GM21576 (cell line): Measurements from ENCODE around the gene ADGRV1.
A peak's percentile ranks its signal among the peaks of the same experiment; 100 is the strongest.

Source experiments
- ATAC-seq: cut with Tn5 transposase; IDR thresholded peaks from one replicate; pipeline ENCODE4 v1.9.1; 2021; ENCODE audit warnings: mild to moderate bottlenecking, moderate library complexity; ENCODE audit not compliant: unreplicated experiment

The ADGRV1 gene, protein sequence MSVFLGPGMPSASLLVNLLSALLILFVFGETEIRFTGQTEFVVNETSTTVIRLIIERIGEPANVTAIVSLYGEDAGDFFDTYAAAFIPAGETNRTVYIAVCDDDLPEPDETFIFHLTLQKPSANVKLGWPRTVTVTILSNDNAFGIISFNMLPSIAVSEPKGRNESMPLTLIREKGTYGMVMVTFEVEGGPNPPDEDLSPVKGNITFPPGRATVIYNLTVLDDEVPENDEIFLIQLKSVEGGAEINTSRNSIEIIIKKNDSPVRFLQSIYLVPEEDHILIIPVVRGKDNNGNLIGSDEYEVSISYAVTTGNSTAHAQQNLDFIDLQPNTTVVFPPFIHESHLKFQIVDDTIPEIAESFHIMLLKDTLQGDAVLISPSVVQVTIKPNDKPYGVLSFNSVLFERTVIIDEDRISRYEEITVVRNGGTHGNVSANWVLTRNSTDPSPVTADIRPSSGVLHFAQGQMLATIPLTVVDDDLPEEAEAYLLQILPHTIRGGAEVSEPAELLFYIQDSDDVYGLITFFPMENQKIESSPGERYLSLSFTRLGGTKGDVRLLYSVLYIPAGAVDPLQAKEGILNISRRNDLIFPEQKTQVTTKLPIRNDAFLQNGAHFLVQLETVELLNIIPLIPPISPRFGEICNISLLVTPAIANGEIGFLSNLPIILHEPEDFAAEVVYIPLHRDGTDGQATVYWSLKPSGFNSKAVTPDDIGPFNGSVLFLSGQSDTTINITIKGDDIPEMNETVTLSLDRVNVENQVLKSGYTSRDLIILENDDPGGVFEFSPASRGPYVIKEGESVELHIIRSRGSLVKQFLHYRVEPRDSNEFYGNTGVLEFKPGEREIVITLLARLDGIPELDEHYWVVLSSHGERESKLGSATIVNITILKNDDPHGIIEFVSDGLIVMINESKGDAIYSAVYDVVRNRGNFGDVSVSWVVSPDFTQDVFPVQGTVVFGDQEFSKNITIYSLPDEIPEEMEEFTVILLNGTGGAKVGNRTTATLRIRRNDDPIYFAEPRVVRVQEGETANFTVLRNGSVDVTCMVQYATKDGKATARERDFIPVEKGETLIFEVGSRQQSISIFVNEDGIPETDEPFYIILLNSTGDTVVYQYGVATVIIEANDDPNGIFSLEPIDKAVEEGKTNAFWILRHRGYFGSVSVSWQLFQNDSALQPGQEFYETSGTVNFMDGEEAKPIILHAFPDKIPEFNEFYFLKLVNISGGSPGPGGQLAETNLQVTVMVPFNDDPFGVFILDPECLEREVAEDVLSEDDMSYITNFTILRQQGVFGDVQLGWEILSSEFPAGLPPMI (N-terminal part only)

GRCh38 chr5:90558344-90559192, at the start of gene ADGRV1:
TSS of gene ADGRV1 (plus strand) at chr5:90558797. CDS start at chr5:90558896, 99 bp downstream.
- ATAC-seq = no peak

GRCh38 chr5:90510438-90510837, 48.2 kb upstream of the ADGRV1 start:
- ATAC-seq = no peak

DNA sequence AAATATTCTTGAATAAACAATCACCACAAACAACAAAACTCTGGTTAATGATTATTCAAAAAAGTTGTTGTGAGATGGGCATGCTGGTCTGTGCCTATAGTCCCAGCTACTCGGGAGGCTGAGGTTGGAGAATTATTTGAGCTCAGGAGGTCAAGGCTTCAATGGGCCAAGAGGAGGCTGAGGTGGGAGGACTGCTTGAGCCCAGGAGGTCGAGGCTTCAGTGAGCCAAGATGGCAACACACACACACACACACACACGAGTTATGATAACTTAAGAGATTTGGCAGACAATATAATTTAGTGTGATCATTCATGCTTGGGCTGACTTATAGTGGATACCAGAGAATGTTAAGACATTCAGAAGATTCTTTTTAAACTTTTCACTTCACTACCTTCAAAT, 44.1 kb upstream of the ADGRV1 start:
- no peak for ATAC-seq

DNA sequence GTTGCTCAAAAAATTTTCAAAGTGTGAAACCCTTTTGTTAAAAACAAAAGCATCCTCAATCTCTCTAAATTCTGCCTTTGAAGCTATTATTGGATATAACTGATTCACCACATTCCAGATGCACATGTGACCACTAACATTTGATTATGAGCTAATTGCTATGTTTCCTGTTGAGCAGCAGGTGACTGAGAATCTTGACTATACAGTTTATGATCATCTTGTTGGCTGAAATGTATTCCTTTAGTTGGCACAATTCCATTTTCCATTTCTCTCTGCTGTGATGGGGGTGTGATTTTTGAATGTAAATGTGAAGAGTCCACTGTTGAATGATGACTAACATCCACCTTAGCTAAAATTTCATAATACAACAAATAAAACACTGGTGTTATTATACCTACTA, 39.9 kb upstream of the ADGRV1 start:
- no peak for ATAC-seq

DNA sequence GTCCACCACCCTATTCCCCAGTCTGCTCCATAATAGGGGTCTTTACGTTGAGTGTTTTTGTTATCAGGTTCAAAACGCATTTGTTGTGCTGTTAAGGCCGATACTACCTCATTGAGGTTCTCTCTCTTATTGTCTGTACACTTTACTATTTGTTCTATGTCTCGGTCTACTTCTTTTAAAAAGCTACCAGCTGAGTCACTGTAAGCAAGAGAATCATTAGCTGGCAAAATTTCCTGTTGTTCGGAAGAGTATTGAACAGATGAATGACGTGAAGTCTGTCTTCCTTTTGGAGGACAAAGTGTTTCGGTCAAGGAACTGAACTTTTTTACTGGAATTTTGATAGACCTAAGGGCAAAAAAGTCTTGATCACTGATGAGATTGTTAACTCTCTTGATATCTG, 39.5 kb upstream of the ADGRV1 start:
- no peak for ATAC-seq

DNA sequence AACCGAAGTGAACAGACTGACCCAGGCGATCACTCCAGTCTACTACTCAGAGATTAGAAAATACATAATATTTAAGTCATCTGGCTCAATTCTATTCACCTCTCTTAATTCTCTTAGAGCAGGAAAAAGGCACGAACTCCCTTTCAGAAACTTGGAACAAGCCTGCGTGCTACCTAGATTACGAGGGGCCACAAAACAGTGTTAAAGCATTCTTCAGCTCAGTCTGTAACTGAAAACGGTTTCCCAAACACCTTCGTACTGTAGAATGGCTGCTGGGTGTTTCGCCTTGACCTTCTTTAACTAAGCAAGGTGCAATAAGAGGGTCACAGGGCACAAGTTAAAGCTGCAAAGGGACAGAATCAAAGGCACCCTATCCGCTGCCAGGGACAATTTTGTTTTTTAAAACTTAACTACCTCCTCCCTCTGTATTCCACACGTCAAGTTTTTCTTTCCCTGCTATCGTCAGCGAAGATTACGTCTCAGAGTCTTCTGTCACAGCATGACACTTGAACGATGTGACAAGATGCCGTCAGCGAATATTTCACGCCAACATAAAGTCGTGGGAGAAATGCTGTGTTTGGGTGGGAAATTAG, 29.9 kb upstream of the ADGRV1 start:
- ATAC-seq = peak; percentile 0

- ATAC-seq = peak; percentile 90
These were observed 29.2 kb upstream of the ADGRV1 start, which contains the start of gene LYSMD3 for GRCh38 chr5:90529194-90529938. TSS of gene LYSMD3 (minus strand) at chr5:90529584. CDS start at chr5:90525289, 4,295 bp downstream.

GRCh38 chr5:90529939-90530677, 28.5 kb upstream of the ADGRV1 start:
- ATAC-seq = peak; percentile 45

DNA sequence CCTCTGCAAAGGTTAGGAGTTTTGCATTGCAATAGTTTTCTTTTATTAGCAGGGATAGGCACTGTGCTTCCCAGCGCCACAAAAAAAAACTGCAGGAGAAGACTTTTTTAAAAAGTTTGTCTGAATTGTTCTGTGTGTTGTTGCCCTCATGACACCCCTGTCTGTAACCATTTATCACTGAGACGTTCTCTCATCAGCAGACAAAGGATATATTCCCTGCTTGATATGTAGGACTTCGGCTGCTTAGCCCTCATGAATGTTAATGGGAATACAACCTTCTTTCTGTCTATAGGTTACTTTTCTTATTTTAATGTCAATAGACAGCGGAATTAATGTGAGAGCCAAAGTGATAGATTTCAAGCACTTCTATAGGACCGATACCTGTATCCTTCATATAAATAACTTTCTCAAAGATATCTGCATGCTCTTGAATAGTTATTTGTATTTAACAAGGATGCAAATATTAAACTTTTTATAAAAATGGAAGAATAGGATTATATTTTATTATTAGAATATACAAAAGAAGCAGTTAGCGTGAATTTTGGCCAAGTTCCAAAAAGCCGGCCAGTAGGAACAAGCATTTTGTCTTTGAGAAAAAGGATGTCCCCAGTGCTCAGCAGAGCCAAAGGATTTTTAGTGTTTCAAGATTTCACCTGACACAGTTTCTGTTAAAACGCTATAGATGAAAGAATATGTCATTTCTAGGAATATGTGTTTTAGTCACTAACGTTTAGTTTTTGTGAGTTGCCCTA, 27.7 kb upstream of the ADGRV1 start:
- ATAC-seq = no peak

GRCh38 chr5:90533794-90534193, 24.8 kb upstream of the ADGRV1 start:
- ATAC-seq = no peak

- no peak for ATAC-seq
These were observed 23.7 kb upstream of the ADGRV1 start for GRCh38 chr5:90534922-90535321.

DNA sequence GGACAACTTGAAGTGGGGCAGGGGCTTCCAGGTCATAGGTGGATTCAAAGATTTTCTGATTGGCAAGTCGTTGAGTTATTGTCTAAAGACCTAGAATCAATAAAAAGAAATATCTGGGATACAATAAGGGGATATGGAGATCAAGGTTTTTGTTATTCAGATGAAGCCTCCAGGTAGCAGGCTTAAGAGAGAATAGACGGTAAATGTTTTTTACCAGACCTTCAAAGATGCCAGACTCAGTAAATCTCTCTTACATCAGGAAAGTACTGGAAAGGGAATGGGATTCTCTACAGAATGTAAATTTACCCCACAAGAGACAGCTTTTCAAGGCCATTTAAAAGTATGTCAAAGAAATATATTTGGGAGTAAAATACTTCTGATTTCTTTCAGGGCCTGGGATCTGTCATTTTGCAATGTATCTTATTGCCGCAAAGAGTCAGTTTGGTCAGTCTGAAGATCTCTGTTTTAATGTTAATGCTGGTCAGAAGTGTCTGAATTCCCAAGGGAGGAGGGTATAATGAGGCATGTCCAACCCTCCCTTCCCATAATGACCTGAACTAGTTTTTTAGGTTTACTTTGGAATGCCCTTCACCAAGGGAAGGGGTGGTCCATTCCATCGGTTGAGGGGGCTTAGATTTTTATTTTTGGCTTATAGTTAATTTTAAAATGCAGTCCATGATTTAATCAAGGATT, 15.6 kb upstream of the ADGRV1 start:
- no peak for ATAC-seq

- ATAC-seq = no peak
These were observed 13.1 kb upstream of the ADGRV1 start for GRCh38 chr5:90545511-90545910.

- no peak for ATAC-seq
These were observed 12.3 kb upstream of the ADGRV1 start for GRCh38 chr5:90546216-90546837.

DNA sequence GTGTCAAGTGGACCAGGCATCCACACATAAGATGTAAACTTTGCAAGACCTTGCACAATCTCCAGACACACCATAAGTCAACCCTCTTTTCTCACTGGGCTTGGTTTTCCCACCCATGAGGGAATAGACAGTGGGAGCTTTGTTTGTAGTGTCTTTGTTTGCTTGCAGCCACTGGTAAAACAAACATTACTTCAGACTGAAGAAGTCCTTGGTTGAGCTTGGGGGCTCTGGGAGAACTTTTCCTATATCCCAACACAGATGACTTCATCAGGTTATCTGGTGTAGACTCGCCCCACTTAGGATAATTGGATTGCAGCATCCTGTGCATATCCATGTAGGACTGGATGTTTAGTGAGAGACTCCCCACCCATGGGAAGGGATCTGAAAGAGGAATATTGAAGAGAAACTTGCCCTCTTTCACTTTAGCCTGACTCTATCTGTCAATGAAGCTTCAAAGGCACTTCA, 11.5 kb upstream of the ADGRV1 start:
- no peak for ATAC-seq

DNA sequence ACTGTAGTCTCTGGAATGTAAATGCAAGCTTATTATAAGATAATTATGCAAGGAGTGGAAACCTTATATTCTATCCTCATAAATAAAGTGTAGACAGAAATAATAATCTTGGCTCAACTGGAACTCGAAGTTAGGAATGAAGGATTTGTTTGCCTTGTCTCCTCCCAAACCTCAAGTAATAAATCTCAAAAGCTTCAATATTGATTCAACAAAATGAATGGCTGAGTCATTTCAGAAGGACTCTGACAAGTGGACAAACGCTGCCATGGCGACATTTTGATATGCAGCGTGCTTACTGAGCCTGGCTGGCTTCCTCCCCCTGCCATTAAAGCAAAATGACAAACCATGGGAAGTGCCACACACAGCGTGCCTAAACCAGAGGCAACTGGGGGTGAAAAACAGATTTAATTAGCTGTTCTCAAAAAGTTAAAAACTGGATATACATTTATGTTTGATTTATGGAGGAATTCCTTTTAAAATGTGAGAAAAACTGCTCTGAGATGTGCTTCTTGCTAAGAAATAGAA, 10.5 kb upstream of the ADGRV1 start:
- no peak for ATAC-seq
